ENCODE measurements around the gene ASIC5.

The ASIC5 gene

GRCh38 chr4:155879767-155880166 lies 13.7 kb upstream of the ASIC5 start:
- DNase-seq, result no peak

DNA sequence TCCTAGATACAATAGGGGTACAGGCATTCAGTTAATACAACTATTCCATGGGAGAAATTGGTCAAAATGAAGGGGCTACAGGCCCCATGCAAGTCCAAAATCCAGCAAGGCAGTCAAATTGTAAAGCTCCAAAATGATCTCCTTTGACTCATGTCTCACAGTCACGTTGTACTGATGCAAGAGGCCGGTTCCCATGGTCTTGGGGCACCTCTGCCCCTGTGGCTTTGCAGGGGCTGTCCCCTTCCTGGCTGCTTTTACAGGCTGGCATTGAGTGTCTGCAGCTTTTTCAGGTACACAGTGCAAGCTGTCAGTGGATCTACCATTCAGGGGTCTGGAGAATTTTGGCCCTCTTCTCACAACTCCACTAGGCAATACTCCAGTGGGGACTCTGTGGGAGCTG lies 12.5 kb upstream of the ASIC5 start:
- no peak for DNase-seq

- DNase-seq, result no peak
These were observed 11.9 kb upstream of the ASIC5 start for GRCh38 chr4:155877971-155878370.

- no peak for DNase-seq
These were observed 9.8 kb upstream of the ASIC5 start for GRCh38 chr4:155875878-155876277.

DNA sequence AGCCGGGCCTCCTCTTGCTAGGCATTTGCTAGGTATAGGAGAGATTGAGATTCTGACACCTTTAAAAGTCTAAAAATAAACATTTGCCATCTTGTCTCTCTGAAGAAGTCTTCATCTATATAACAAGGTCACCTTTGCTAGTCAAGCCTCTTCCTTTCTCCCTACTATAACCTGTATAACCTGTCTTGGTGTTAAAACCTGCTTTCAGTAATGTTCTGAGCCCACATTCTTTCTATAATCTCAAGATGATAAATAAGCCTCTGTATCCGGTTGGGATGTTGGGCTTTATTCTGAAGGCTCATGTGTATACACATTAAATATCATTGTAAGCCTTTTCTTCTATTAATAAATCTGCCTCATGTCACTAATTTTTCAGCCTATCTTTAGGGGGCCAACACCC lies 10.2 kb downstream of the ASIC5 start:
- DNase-seq, result no peak

GRCh38 chr4:155854582-155855226 lies 11.4 kb downstream of the ASIC5 start:
- DNase-seq, result no peak

GRCh38 chr4:155853189-155853588 lies 12.9 kb downstream of the ASIC5 start:
- DNase-seq, result no peak

DNA sequence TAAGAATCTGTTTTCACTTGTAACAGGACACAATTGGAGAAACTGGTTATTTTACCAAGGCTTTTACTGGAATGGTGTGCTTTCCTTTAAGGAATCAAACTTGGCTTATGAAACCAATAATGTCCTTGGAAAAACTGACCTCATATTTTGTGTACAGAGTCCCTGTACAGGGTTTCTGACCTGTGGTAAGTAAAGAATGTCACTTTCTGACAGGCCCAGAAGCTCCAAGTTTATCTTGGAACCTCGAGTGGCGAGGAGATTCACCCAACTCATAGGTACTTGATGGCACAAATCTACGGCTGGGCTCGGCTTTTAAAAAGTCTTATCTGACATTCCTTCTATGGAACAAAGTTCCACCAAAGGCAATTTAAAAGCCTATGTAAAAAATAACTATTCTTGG lies 17.0 kb downstream of the ASIC5 start:
- no peak for DNase-seq

DNA sequence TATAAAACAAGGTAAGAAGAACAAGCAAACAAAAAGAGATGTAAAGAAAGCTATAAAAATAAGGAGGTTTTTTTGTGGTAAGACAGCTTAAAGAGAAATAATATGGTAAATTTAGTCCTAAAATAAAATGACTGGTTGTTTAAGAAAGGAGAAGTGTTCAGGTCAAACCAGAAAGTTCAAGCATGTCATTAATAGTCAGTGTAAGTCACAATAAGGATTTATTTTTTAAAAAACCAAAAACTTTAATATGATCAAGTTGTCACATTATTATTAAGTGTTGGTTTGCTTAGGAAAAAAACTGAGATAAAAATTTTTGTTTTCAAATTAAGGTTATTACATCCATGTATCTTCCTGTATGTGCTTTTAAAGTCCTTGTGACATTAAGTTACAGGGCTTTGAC lies 19.1 kb downstream of the ASIC5 start:
- no peak for DNase-seq

DNA sequence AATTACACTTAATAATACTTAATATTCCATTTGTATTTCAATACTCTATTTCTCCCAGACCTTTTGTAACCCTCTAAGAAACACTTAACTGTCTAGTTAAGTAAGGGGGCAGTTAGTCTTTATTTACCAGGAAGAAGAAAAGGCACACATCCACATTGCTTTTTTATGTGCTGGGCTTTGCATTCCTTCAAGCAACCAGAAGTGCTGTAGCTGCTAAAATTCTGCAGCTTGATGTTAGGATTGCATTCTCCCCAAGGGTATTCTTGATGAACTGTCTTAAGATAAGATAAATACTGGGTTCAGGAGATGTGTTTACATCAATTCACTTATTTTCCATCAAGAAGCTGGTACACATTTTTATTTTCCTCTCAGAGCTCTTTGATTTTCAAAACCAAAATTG lies 24.0 kb downstream of the ASIC5 start:
- DNase-seq, result no peak

- no peak for DNase-seq
These were observed 28.8 kb downstream of the ASIC5 start for GRCh38 chr4:155837203-155837796.

DNA sequence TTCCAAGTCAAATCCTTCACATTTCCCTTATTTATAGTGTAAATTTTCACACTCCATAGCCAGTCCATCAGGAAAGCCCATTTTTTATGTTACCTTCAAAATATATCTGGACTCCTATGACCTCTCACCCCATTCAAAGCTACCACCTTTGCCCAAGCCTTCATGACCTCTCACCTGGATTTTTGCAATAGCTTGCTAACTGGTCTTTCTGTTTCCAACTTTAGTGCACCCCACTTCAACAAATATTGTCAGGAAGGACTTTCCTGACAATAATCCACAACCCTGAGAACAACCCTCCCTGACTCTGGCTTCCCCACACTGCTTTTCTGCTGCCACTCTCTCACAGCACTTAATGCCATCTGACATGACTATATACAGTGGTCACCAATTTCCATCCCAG lies 33.4 kb downstream of the ASIC5 start:
- DNase-seq, result no peak

- DNase-seq, result no peak
These were observed 37.4 kb downstream of the ASIC5 start for GRCh38 chr4:155828628-155829027.

DNA sequence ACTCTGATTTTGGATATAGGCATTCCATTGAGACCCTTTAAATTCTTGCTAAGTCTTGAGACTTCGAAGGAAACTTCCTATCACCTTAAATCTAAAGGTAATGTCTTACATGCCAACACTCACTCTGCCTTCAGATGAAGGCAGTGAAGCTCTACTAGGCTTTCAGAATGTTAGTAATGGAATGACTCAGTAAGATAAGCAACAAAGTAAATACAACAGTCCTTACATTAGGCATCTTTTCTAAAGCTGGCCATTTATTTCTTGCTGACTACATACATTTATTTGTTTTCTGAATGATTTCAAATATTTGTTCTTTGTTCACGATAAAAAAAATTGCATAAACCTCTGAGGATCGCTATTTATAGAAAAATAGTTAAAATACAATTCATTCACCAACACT lies 43.5 kb downstream of the ASIC5 start:
- no peak for DNase-seq

GRCh38 chr4:155820887-155821518 lies 45.1 kb downstream of the ASIC5 start:
- DNase-seq, result no peak

- no peak for DNase-seq
These were observed 47.0 kb downstream of the ASIC5 start for GRCh38 chr4:155819066-155819465.

GRCh38 chr4:155818639-155819038 lies 47.4 kb downstream of the ASIC5 start:
- no peak for DNase-seq

GRCh38 chr4:155811083-155811482 lies 55.0 kb downstream of the ASIC5 start:
- no peak for DNase-seq

GRCh38 chr4:155809835-155810234 lies 56.2 kb downstream of the ASIC5 start:
- no peak for DNase-seq

DNA sequence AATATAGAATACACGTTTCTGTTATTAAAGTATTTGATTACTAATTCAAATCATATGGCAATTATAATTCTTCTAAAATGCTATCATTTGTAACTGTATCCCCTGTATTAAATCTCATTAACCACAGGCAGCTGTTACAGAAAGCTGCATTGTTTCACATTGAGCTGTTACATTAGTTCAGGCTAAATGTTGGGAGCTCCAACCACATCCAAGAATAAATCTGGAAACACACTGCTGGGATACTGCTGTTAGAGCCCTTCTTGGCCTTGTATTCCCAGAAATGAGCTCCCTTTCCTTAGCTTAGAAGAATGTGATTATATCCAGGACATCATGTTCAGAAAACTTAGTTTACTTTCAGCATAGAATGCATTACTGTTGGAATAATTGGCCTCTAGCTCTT lies 59.1 kb downstream of the ASIC5 start:
- no peak for DNase-seq

- no peak for DNase-seq
These were observed 61.1 kb downstream of the ASIC5 start for GRCh38 chr4:155805016-155805415.

GRCh38 chr4:155802190-155802959 lies 63.7 kb downstream of the ASIC5 start:
- no peak for DNase-seq

DNA sequence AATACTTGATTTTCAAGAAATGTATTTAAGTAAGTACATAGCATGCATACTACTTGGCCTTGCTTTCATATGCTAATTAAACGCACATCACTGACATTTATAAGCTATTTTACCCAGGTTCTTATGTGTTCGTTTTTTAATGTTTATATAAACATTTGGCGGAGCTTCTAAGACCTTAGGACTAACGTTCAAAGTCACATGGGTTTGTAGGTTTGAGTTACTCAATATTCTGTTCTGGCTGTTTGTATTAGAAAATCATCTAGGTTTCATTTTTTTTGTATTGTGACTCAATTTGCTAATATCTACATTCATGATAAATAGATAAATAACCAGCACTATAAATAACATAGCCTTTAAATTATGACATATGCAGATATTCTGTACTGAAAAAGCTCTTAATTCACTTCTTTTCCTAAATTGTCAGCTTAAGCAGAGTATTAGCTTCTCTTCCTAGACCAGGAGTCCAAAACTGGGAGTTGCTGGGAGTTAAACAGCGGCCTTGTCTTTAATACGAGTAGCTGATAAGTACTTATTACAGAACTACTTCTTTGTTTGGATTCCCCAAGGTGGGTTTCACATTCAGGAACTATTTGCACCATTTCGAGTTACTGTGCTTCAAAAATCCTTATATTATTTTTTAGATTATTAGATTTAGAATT lies 65.3 kb downstream of the ASIC5 start:
- no peak for DNase-seq

Measured in activated gamma-delta T cell (primary cell).